GM19452 (cell line): ENCODE results near the gene EDIL3.

Experiments
- ATAC-seq: cut with Tn5 transposase; IDR thresholded peaks from one replicate; pipeline ENCODE4 v1.9.1; 2021; ENCODE audit not compliant: unreplicated experiment

Gene EDIL3

GRCh38 chr5:83917261-83917908 is 467.3 kb downstream of the EDIL3 start:
- no peak for ATAC-seq

DNA sequence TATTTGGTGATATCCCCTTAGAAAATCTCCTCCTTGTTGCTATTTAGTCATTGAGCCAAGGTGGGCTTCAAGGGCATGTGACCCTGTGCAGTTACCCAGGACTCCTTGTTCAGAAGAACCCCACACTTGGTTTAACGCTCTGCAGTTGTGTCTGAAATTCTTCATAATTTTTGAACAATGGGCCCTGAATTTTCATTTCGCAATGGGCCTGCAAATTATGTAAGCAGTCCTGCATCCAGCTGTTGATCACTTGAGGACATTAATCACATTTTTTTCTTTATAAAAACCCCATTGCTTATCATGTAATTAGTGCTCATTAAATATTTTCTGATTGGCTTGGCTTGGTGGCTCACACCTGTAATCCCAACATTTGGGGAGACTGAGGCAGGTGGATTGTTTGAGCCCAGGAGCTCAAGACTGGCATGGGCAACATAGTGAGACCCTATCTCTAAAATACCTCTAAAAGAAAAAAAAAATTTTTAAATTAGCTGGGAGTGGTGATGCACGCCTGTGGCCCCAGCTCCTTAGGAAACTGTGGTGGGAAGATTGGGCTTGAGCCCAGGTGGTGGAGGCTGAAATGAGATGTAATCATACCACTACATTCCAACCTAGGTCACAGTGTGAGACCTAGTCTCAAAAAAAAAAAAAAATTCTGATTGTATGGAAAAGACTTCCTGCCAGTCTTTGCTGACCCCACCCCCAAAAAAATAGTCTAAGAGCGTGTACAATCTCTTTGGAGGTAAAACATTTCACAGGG is 469.8 kb downstream of the EDIL3 start:
- no peak for ATAC-seq

DNA sequence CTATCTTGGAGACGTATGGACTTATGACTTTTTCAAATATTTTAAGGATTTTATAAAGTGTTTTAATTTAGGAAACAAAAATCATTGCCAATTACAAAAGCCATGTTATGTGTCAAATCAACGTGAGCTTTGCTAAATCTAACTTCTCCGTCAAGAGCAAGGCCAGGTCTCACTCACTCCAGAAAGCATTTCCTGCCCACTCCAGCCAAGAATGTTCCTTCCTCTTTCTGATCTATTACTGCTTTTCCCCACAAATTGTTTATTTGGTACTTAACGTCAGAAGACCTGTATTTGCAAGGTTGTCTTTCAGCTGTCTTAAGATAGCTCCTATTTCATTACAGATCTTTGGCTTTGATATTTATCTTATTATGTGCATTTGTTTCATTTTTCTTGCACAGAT is 470.5 kb downstream of the EDIL3 start:
- no peak for ATAC-seq

DNA sequence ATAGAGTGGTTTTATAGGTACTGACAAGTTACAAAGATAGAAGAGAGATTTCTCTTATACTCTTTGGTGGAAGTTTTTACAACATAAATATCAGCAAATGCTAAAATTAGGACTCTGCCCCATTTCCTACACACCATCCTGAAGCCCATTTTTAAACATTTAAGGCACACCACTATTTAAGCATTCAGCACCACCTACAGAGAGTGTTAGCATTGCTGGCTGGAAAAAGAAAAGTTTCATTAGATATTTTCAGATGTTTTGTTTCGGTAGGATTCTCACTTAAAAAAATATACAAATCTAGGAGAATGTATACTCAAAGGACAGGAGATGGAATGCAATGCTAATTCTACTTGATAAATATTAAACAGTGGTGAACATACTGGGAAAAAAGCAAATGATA is 471.1 kb downstream of the EDIL3 start:
- no peak for ATAC-seq

DNA sequence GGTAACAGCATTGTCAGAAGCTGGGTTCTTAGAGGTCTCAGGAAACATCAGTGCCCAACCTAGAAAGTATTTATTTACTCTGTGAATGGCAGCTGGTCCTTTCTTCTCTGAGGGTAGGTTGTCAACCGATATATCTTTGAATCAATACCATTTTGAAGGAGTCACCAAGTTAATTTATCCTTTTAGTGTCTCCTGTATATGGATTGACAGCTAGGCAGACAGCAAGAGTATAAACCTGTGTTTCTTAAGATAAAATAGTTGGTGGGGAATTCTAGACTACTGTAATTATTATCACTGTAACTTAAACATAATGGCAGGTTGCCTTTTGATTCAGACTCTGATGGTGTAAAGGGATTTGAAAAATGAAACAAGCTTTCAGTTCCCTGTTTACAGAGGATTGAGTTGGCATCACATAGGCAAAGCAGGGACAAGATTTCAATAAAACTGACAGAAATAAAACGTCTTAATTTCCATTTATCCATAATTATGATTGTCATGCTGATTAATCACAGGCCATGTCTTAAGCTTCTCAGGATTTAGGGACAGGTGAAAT is 473.2 kb downstream of the EDIL3 start:
- no peak for ATAC-seq

- no peak for ATAC-seq
Measured at GRCh38 chr5:83900306-83900705, 484.4 kb downstream of the EDIL3 start.

GRCh38 chr5:83899326-83899970 is 485.2 kb downstream of the EDIL3 start:
- ATAC-seq, result no peak

DNA sequence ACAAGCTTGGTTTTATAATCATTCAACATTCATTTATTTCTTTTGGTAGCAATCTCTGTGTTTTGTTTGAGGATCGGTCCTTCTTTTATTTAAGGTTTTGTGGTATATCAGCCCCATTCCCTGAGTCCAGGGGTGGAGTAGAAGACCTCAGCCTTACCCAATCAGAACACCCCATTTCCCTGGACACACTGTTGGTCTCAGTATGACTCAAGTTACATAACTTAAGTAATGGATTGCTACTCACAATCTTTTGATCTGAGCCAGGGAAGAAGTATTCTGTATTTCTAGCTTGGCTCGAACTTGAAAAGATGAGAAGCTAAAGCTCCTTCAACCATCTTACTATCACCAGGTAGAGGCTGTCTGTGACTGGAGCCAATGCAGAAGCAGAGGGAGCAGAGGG is 488.8 kb downstream of the EDIL3 start:
- ATAC-seq, result no peak

- ATAC-seq, result no peak
Measured at GRCh38 chr5:83891261-83891660, 493.4 kb downstream of the EDIL3 start.
